Right lobe of liver (tissue), 6 donors: Measurements from ENCODE around the gene LRRC32. TPM values are rescaled to one million over a fixed set of nuclear protein-coding genes. Genes with fewer than 3 reads are reported as not detected.

Source experiments
- ATAC-seq, 4 donors: fragments of 200-7000 bp; cut with Tn5 transposase; one replicate each; pipeline ENCODE4 v1.9.1; 2020; ENCODE audit warnings: mild to moderate bottlenecking in 4 of 4, moderate library complexity in 4 of 4
- DNase-seq, 3 donors: peaks; one replicate each; pipeline ENCODE4 v3.0.0-alpha.2; 2020
- H3K27ac ChIP-seq, 3 donors: fragments of 200-600 bp; one replicate each; pipeline ENCODE4 v1.8.0; 2022
- H3K27me3 ChIP-seq, 2 donors: fragments of 200-600 bp; one replicate each; pipeline ENCODE4 v1.8.0; 2022
- H3K36me3 ChIP-seq, 4 donors: fragments of 200-600 bp; sonication (generic) in 1 of 4; one replicate each; pipeline versions ENCODE4 v1.5.1 to v1.8.0; 2017 to 2022; ENCODE audit warnings: control low read depth in 1 of 4
- H3K4me1 ChIP-seq, 4 donors: fragments of 200-600 bp; sonication (generic) in 1 of 4; one replicate each; pipeline versions ENCODE4 v1.5.1 to v1.8.0; 2017 to 2022; ENCODE audit warnings: control low read depth in 1 of 4
- H3K4me3 ChIP-seq, 3 donors: fragments of 200-600 bp; one replicate each; pipeline ENCODE4 v1.8.0; 2022
- H3K9me3 ChIP-seq, 4 donors: fragments of 200-600 bp; sonication (generic) in 1 of 4; one replicate each; pipeline versions ENCODE4 v1.5.1 to v1.8.0; 2017 to 2022; ENCODE audit warnings: control low read depth in 1 of 4
- CTCF ChIP-seq, 4 donors: fragments of 200-600 bp in 3 of 4; fragments of 450-650 bp in 1 of 4; IDR thresholded peaks; one replicate each; pipeline versions ENCODE4 v1.5.1 to v1.8.0; 2016 to 2022; ENCODE audit warnings: antibody characterized with exemption in 4 of 4, mild to moderate bottlenecking in 2 of 4
- POLR2A ChIP-seq: fragments of 450-650 bp; IDR thresholded peaks from one replicate; pipeline ENCODE4 v1.6.1; 2017; ENCODE audit warnings: antibody characterized with exemption, mild to moderate bottlenecking
- WGBS: methylation state at CpG from one replicate; pipeline ENCODE4 v1.1.6; 2018; ENCODE audit warnings: low coverage, low lambda C conversion rate; ENCODE audit not compliant: insufficient coverage; ENCODE audit errors: missing lambda C conversion rate; 5-methylcytosine and 5-hydroxymethylcytosine counted together
- intact Hi-C, 2 donors: fragments of 100-400 bp; cut with DNase I; formaldehyde crosslinking; loops; one replicate each; pipeline versions ENCODE4 v1.11.2 to v1.14.1; 2022
- total RNA-seq, 6 experiments: library from RNA; depleted of rRNA in 2 of 6; stranded (reverse); fragments of >200 nt in 2 of 6; fragmentation: NEBNext Ultra II Directional in 3 of 6; extraction: Animal tissue kit (Norgen Biotek cat#: 25700) in 3 of 6; gene quantifications; one replicate each; pipeline versions ENCODE4 v1.1.0 to v1.2.4, GENCODE V29; 2016 to 2023
- donor health status: DM: no; HTN: yes; CAD: no.
- donor health status: DM: no; HTN: no; CAD: no.
- donor health status: DM: no; HTN: no; CAD: no.
- donor health status: DM: no; HTN: yes; CAD: no.
- donor health status: DM: no; HTN: yes; CAD: no.

Gene LRRC32
- total RNA-seq, 6 experiments from 2014 or later: 7.4 to 19.5 (median 14.5) TPM

DNA sequence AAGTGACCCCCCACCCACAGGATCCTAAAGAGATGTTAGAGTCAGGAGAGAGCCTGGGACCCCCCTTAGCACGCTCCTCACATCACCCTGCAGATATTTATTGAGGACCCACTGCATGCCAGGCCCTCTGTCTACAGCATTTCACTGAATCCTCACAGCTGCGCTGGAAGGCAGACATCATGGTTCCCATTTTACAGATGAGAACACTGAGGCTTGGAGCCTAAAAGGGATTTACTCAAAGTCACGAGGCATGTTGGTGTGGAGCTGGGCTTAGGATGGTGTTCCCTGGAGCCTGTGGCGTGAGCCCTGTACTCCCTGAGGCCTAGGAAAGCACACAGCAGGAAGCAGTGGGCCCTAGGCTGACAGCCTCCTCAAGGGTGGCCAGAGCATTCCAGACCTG lies 39.2 kb upstream of the LRRC32 start:
- no peaks in the 10 kb centered on the region for H3K9me3 ChIP-seq
- no peak for DNase-seq
- no peak for TF ChIP-seq POLR2A
- no peak for TF ChIP-seq CTCF (IDR thresholded peaks at IDR 0.05)
- intact Hi-C loops: no loop called here
- no CpG with 5 or more reads among the region's 4 CpGs for WGBS
- H3K27me3 ChIP-seq: no peaks in the 10 kb centered on the region
- H3K27ac ChIP-seq: no peak overlapping the region
- H3K4me1 ChIP-seq: no peaks in the 10 kb centered on the region
- H3K4me3 ChIP-seq: no peak overlapping the region
- H3K36me3 ChIP-seq: no peaks in the 10 kb centered on the region
- ATAC-seq: no peak

DNA sequence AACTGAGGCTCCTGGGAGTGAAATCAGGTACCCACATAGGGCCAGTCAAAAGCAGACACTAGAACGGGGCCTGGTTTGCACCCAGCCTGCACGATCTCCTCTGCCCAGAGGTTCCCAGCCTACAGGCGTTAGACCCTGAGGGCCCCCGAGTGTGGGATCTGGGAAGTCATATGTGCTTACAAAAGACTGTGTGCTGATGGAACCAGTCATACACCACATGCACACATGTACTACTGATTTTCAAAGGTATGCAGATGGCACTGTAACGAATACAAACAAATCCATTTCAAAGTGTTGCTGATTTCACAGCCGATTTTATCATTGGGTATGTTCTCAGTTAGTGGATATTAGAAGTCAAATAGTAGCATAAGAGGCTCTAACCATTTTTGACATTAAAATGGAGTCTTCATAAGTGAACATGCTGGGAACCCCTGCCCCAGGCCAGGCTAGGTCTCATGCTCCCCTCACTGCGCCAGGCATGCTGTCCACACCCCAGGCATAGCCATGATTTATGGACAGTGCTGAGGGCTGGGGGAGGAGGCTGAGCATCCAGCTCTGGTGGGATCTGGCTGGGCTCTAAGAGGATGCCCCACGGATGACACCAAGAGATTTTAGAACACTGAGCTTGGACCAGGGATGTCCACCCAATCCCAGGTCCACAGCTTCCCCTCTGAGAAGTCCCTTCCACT lies 38.6 kb upstream of the LRRC32 start:
- no peak for ATAC-seq
- Histone ChIP-seq H3K4me3 (no peak overlapping the region), H3K36me3 (no peaks in the 10 kb centered on the region), H3K4me1 (no peaks in the 10 kb centered on the region), H3K27ac (no peak overlapping the region), H3K27me3 (no peaks in the 10 kb centered on the region), H3K9me3 (no peaks in the 10 kb centered on the region)
- intact Hi-C loops: no loop called here
- no peak for DNase-seq
- 94% methylated on average over 4 of the region's 8 CpGs for WGBS
- TF ChIP-seq CTCF (IDR thresholded peaks at IDR 0.05) (no peak), POLR2A (no peak)

- no peaks in the 10 kb centered on the region for H3K27me3 ChIP-seq
- intact Hi-C loops: no loop called here
- TF ChIP-seq POLR2A: no peak
- no peak for TF ChIP-seq CTCF (IDR thresholded peaks at IDR 0.05)
- DNase-seq (no peak), ATAC-seq (no peak)
- H3K27ac ChIP-seq: no peak overlapping the region
- H3K4me1 ChIP-seq: no peaks in the 10 kb centered on the region
- H3K9me3 ChIP-seq: no peaks in the 10 kb centered on the region
- H3K4me3 ChIP-seq: no peak overlapping the region
- WGBS: no CpG with 5 or more reads among the region's 13 CpGs
- H3K36me3 ChIP-seq: no peaks in the 10 kb centered on the region
Measured at GRCh38 chr11:76707293-76707825, 36.8 kb upstream of the LRRC32 start.

- WGBS: 93% methylated on average over 4 of the region's 5 CpGs
Measured at GRCh38 chr11:76706667-76707066, 36.1 kb upstream of the LRRC32 start.

More at GRCh38 chr11:76706667-76707066, 36.1 kb upstream of the LRRC32 start:
- H3K4me3 ChIP-seq: no peak overlapping the region
- H3K9me3 ChIP-seq: no peaks in the 10 kb centered on the region
- H3K4me1 ChIP-seq: no peaks in the 10 kb centered on the region
- ATAC-seq: no peak
- intact Hi-C loops: no loop called here
- no peak for TF ChIP-seq CTCF (IDR thresholded peaks at IDR 0.05)
- TF ChIP-seq POLR2A: no peak
- DNase-seq: no peak
- H3K27ac ChIP-seq: no peak overlapping the region
- no peaks in the 10 kb centered on the region for H3K36me3 ChIP-seq
- no peaks in the 10 kb centered on the region for H3K27me3 ChIP-seq
